GM21528 (cell line): Measurements from ENCODE around the gene POU4F3.
"Not testable (repeated sequence)": the region's sequence is repeated elsewhere in the genome, so short reads cannot be mapped to it uniquely, and the experiment has no call there.

ENCODE experiments used
- ATAC-seq: cut with Tn5 transposase; IDR thresholded peaks from one replicate; pipeline ENCODE4 v1.9.1; 2021; ENCODE audit warnings: mild to moderate bottlenecking, moderate library complexity; ENCODE audit not compliant: unreplicated experiment, low FRiP score

POU4F3 gene, protein sequence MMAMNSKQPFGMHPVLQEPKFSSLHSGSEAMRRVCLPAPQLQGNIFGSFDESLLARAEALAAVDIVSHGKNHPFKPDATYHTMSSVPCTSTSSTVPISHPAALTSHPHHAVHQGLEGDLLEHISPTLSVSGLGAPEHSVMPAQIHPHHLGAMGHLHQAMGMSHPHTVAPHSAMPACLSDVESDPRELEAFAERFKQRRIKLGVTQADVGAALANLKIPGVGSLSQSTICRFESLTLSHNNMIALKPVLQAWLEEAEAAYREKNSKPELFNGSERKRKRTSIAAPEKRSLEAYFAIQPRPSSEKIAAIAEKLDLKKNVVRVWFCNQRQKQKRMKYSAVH

DNA sequence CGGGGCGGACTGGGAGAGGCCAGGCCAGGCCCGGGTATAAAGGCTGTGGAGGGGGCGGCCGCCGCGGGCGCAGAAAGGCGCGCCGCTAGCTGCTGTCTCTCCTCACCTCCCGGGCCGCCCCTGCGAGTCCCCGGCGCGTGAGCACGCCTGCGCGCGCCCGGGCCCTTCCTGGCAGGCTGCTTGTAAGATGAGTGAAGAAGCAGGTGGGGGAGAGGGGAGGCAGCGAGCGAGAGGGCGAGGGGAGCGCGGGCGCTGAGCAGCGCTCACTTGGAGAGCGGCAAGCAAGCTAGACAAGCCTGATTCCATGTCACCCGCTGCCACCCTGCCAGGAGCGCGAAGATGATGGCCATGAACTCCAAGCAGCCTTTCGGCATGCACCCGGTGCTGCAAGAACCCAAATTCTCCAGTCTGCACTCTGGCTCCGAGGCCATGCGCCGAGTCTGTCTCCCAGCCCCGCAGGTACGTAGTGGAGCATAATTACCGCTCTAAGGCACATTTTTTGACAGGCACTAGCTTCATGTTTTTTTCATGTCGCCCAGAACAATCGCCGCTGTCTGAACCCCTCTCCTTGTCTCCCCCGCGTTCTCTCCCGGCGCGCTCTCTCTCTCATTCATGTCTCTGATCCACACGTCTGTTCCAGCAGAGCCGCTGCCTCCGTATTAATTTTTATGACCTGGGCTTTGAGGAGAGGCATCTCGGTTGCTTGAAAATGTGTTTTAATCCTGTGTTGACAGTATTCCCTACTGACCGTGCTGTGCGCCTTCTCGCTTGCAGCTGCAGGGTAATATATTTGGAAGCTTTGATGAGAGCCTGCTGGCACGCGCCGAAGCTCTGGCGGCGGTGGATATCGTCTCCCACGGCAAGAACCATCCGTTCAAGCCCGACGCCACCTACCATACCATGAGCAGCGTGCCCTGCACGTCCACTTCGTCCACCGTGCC, at the start of gene POU4F3:
TSS of gene POU4F3 (plus strand) at position 66 of the 941 bp plus-strand sequence. CDS start at position 340, 274 bp downstream.
- no peak for ATAC-seq

DNA sequence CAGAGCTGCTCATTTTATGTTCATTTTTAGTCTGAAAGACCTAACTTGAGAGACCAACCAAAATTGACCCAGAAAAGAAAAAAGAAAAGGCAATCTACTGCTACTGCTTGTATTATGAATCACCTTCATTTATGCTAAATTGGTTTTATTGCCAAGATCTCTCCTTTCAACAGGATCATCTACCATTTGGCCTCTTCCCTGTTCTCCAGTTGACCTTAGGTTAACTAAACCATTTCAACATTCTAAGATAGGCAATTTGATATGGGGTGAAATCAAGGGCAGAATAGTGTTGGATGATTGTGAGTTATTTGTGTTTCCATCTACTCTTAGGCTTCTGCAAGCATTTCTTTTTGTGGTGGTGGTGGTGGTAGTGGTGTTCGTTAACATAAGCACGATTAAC, 48.3 kb upstream of the POU4F3 start:
- ATAC-seq: no peak

DNA sequence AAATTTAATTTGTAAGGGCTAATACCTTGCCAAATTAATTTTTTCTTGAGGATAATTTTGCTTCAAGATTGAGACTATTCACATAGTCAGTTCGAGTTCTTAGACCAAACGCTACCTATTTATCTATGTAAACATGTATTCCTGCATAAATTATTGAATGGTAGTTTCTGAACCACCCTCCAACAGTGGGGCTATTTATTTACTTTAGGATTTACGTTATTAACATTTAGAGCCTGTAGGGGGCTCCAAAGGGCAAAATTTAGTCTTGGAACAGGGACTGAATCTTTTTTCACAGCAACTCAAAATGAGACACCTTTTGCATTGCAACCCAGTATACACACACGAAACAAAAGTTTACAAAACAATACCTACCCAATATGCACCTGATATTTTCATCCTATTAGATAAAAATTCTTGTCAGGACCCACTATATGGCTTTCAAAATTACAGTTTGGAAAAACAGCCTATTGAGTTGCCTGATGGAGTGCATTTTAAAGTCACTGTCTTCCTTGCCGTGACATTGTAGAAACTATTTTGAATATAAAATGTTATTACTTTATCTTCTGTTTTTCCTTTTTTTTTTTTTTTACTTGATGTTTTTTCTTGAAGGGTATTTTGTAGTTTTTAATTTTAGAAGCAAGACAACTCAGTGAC, 47.1 kb upstream of the POU4F3 start:
- ATAC-seq: peak; percentile 90

DNA sequence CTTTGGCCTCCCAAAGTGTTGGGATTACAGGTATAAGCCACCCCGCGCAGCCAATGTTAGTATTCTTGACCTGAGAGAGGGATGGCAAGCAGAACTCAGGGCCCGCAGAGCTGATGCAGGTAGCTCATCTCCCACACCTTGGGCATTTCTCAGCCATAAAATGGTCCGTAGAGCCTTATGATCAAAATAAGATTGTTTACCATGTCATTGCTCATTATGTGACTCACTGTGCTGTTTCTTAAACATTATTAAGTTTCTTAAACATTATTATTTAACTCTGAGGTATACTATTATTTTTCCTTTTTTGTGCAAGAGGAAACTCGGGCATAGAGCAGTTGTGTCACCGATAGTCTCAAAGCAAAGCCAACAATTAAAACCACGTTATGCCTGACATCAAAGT, 42.4 kb upstream of the POU4F3 start:
- ATAC-seq: no peak

DNA sequence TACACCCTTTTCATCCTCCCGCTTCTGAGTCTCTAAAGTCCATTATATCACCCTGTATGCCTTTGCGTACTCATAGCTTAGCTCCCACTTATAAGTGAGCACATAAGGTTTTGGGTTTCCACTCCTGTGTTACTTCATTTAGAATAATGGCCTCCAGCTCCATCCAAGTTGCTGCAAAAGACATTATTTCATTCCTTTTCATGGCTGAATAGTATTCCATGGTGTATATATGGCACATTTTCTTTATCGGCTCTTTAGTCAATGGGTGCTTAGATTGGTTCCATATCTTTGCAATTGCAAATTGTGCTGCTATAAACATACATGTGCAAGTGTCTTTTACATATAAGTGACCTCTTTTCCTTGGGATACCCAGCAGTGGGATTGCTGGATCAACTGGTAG, 39.7 kb upstream of the POU4F3 start:
- ATAC-seq: not testable (repeated sequence)

DNA sequence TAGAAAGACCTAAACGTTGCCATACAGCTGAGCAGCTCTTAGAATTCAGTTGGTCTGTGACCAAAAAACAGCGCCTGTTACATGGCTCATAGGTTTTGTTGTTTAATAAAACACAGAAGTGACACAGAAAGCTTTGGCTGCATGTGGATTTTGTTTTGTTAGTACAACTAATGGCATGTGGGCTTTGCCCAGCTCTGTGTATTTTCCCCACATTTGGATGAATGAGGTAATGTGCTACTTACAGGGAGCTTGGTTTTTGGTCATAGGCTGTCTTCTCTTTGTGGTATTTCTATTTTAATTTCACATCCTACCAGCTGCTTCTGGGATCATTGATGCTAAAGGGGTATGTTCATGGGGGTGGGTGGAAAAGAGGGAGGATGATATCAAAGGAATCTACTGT, 37.0 kb upstream of the POU4F3 start:
- ATAC-seq: no peak

DNA sequence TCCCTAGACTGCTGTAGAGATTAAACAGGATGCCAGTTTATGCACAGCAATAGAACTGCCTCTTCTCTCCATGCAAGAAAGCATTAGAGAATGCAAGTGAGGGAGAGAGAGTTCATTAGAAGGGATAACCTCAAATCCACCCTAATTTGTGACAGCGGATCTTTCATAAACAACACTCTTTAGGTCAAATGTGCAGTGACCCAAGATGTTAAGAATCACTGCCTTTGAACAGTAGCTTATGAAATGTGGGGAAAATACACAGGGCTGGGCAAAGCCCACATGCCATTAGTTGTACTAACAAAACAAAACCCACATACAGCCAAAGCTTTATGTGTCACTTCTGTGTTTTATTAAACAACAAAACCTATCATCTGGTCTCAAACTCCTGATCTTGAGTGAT, 36.2 kb upstream of the POU4F3 start:
- no peak for ATAC-seq

DNA sequence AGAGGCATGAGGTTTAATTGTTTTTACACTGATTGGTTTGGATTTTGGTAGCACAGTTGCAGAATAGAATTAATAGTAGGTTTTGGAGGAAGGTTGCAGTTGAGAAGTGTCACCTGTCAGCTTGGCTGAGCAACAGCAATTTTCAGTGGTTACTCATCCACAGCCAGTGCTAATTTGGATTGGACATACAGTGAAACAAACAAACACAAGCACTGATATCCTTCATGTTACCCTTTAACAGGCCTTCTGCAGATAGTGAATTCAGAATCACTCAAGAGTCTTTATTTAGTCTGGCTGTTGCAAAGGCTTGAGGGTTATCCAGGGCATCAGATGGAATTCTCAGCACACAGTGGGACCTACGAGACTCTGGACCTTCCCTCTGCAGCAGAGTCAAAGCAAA, 31.8 kb upstream of the POU4F3 start:
- ATAC-seq: no peak

DNA sequence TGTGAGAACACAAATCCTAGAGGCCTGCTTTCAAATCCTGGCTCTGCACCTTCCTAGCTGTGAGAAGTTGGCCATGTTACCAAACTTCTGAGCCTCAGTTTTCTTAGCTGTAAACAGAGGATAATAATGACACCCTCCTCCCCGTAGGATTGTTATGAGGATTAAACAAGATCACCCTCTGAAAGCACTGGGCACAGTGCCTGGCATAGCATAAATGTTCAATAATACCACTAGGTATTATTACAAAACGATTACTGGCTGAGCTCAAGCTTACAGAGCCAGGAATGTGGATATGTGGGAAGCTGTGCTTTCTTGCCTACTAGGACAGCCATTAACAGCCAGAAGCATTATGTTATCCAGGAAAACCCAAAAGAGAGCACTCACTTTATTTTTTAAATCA, 30.8 kb upstream of the POU4F3 start:
- no peak for ATAC-seq

DNA sequence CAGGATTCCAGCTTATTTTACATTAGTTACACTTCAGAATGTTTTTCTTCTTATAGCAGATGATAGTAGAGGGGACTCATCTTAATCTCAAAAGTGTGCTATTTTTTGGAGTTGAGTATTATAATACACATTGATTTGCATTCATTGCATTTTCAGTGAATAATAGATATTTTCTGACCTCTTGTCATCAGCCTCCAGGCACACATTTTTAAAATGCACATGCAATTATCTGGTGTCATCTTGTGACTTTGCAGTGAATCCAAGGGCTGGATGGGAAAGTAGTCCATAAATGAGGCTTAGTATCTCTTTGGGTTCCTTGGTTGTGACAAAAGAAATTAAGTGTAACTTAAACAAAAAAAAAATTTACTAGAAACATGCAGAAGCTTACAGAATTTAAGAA, 28.1 kb upstream of the POU4F3 start:
- ATAC-seq: no peak

DNA sequence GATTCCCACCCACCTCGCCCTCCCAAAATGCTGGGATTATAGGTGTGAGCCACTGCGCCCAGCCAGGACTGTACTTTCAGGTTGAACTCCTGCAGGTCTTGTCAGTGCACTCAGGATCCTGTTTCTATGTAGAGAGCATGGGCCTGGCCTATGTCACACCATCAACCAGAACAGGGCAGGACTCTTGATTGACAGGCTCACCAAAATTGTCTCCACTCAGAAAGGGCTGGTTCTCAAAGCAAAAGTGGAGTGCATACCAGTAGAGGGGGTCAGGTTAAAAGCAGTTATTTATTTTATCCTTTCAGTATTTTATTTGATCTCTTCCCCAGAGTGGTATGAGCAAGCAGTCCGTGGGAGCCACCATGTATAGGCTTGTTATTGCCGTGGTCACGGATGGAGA, 27.4 kb upstream of the POU4F3 start:
- no peak for ATAC-seq

DNA sequence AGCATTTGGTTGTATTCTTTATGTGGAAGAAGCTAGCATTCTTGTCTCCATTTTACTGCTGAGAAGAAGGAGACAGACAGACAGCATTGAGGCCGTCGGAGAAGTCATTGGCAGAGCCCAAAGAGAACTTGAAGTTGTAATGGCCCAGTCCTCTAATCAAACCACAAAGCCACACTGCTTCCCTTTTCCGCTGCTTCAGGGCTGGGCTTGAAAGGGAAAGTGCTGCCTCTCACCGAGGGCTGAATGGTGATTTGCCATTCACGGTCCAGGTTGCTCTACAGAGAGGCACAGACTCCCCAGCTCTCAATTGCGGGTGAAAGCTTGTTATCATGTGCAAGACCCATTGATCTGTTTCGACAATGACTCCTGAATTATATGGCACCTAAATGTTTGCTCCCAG, 25.6 kb upstream of the POU4F3 start:
- ATAC-seq: no peak

DNA sequence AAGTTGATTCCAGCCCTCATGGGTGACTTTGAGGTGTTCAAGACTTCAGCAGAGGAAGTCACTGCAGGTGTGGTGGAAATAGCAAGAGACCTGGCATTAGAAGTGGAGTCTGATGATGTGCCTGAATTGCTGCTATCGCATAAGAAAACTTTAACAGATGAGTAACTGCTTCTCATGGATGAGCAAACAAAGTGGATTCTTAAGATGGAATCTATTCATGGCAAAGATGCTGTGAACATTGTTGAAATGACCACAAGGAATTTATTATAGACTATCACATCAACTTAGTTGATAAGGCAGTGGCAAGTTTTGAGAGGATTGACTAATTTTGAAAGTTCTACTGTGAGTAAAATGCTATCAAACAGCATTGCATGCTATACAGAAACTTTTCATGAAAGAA, 17.1 kb upstream of the POU4F3 start:
- no peak for ATAC-seq

DNA sequence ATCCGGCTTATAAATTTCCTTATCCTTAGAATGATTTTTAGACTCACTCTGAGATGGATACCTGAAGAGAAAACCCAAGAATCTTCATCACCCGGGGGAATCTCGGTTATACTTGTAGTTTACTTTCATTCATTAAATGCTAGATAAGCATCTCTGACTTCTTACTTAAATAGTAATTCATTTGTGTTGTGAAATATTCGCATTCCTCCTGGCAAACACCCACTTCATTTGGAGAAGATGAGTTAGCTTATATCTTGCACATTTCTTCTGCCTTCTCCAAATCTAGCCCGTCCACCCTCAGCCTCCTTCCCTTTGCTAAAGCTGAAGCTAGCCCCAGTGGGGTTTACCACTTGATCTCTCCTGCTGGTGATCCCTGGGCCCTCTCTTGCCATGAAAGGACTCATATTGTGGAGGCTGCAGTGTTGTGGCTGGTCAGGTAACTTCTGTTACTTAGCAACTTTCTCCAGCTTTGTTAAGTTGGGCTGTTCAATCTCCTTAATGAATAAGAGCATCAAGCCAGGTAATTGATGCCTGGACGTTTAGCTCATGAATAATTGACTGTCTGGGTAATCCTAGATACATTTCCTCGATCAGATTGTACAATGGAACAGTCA, 11.3 kb upstream of the POU4F3 start:
- ATAC-seq: no peak

DNA sequence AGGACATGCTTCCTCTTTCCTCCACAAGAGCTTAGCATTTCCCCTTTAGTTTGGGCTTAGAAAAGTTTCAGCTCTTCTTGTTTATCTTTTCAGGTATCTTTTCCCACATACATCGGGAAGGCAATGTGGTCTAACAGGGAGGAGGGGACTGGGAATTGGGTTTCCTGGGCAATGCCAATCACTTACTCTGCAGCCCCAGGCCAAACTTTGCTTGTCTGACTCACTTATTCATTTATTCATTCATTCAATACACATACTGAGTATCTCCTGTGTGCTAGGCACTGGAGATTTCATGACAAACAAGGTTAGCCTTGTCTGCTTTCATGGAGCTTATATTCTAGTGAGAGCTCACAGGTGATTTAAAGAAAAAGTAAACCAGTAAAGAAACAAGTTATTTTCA, 10.7 kb upstream of the POU4F3 start:
- ATAC-seq: no peak

DNA sequence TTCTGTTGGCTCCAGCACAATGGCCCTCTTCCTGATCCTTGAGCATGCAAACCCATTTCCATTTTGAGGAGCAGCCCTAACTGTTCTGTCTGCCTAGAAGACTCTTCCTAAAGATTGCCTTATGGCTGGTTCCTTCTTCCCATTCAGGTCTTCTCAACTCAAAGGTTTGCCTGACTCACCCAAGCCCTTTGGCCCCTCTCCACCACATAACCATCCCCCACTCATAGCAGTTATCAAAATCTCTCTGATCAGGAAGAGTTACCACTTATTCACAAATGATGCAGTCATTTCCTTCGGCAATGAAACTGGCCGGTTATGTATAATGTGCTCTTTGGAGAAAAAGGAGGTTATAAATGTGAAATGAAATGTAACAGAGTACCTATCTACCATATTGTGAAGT, 8.9 kb upstream of the POU4F3 start:
- ATAC-seq: no peak

DNA sequence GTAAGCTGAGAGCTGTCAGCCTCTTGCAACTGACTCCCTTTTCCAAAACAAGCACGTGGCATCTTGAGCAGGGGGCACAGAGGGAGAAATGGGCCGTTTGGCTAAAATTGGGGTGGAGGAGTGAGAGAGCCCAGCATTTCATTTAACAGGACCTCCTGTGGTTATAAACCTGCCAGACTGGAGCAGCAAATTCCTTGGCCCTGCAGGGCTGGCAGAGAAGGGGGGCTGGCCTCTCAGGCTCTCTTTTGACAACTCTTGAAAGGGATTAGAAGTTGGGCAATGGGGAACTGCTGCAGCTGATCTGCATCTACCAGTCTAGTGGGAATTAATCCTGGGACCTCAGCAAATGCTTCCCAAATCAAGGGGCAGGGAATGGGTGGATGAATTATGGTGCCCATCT, 7.2 kb upstream of the POU4F3 start:
- ATAC-seq: no peak

DNA sequence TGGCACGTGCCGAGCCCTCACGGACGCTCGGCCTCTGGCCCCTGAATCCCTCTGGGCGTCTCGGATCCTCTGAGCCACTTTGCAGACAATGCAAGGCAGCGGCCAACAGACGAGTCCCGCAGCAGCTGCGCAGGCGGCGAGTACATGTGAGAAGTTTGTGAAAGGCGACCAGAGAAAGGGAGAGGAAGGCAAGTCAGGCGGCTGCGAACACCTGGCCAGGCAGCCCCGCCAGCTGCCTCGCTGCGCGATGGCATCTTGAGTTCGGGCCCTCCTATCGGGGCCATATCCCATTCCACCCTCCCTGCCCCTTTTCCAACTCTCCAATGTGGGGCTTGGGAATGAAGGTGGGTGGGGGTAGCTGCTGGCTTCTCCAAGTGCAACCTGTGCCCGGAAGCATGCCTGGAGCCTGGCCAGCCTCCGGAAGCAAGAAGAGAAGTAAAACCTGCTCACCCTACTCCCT, 4.5 kb upstream of the POU4F3 start:
- ATAC-seq: no peak

DNA sequence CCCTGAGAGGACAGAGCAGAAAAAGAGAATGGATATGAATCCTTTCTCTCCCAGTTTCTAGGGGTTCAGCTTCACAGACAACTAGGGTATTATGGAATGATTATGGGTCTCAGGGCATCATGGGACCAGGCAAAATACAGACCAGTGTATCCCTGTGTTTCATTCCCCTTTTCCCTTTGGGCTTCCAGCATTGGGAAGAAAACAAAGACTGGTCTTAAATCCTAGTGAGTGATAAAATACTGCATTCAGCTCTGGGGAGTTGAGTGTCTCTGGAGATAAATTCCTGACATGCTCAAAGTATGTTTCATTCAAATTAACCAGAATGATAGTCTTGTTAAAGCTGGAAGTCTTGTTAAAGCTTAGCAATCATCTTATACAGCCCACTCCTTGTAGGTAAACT, 2.4 kb upstream of the POU4F3 start:
- ATAC-seq: no peak

DNA sequence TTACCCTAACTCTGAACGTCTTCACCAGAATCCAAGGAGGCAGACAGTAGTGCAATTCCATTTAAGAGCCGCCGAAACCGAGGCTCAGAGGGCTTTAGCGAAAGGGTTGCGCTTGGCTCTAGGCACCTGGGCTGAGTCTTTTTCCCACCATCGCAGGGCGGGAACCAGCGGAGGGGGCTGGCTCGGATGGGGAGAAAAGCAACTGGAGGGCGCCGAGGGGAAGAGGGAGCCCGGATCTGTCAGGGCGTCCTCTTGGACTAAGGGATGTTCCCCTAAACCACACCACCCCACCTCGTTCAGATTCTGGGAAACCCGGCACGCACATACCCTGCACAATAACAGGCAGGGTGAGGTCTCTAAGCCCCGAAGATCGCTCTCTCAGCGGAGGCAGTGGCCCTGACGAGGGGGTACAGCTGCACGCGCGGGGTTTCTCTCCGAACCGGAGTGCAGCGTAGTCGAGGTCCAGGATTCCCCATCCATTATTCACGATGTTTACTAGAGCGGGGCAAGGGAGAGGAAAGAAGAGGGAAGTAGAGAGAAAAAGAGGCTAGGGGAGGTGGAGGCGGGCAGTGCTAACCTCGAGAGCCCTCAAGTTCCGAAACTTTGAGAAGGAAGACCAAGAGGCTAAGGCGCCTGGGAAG, 1.3 kb upstream of the POU4F3 start:
- ATAC-seq: no peak
